HepG2 (cell line): Measurements from ENCODE around the gene FAM81B.

Experiments
- FOSL1 ChIP-seq: sonication (generic); formaldehyde crosslinking; IDR thresholded peaks from 2 replicates; pipeline ENCODE4 v1.9.0; 2021; ENCODE audit warnings: missing genetic modification reagents, borderline replicate concordance
- POLR2AphosphoS5 ChIP-seq: IDR thresholded peaks from 2 replicates; pipeline ENCODE4 v1.6.1; 2012; ENCODE audit warnings: low read depth, low read length
- SMC3 ChIP-seq: IDR thresholded peaks from 2 replicates; pipeline ENCODE4 v1.6.1; 2011; ENCODE audit warnings: low read length, improper control_type of control experiment
- TF ChIP-seq, protein P1 (sequence below): sonication (generic); formaldehyde crosslinking; conservative IDR thresholded peaks from 2 replicates; pipeline ENCODE4 v1.4.0; 2020; ENCODE audit warnings: missing genetic modification reagents

DNA sequence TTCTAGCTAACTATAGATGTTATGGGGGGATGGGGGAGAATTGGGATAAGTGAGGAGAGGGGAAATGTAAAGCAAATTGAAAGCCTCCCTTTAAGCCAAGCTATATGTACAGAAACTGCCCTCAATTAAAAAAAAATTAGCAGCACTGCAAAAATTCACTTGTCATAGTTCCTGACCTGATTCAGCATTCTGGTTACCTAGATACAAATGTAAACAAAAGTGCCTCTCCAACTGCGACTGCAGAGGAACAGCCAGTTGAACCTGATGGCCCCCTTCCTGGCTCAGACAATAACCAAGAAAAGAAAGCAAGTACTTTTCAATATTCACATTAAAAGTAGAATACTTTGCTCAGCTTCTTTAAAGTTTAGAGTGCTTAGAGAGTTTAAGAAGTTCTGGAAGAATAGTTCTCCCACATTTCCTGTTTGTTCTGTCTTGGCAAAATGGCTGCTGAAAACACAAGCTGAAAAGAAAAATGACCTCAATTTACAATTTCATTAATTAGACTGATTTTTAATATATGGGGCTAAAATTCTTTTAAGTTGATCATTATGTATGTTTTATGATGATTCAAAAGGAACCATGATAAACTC, 1.5 kb downstream of the FAM81B start:
- TF ChIP-seq, protein P1, sequence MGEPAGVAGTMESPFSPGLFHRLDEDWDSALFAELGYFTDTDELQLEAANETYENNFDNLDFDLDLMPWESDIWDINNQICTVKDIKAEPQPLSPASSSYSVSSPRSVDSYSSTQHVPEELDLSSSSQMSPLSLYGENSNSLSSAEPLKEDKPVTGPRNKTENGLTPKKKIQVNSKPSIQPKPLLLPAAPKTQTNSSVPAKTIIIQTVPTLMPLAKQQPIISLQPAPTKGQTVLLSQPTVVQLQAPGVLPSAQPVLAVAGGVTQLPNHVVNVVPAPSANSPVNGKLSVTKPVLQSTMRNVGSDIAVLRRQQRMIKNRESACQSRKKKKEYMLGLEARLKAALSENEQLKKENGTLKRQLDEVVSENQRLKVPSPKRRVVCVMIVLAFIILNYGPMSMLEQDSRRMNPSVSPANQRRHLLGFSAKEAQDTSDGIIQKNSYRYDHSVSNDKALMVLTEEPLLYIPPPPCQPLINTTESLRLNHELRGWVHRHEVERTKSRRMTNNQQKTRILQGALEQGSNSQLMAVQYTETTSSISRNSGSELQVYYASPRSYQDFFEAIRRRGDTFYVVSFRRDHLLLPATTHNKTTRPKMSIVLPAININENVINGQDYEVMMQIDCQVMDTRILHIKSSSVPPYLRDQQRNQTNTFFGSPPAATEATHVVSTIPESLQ (CRISPR knock-in tag), result no peak
- TF ChIP-seq FOSL1 (CRISPR knock-in tag) (no peak), SMC3 (no peak), POLR2AphosphoS5 (no peak)
